SK-N-SH treated with all-trans-retinoic acid at 6 μM for 48 hours (cell line): ENCODE data around the gene HOXD11.

ENCODE experiments used
- ATAC-seq: fragments of 200-7000 bp; cut with Tn5 transposase; 3 replicates; pipeline ENCODE4 v1.9.1; 2020; ENCODE audit warnings: mild to moderate bottlenecking, moderate library complexity
- ARNTL ChIP-seq: fragments of 450-650 bp; formaldehyde crosslinking; IDR thresholded peaks from 2 replicates; pipeline ENCODE4 v1.5.0; 2020; ENCODE audit warnings: low read depth, mild to moderate bottlenecking, moderate library complexity, borderline replicate concordance
- BACH2 ChIP-seq: fragments of 250-450 bp; sonication (Bioruptor Pico); IDR thresholded peaks from 2 replicates; pipeline ENCODE4 v1.9.0; 2021; ENCODE audit warnings: mild to moderate bottlenecking, borderline replicate concordance
- CREB5 ChIP-seq: fragments of 250-450 bp; sonication (Bioruptor Pico); IDR thresholded peaks from 2 replicates; pipeline ENCODE4 v1.5.1; 2020; ENCODE audit warnings: low read depth, mild to moderate bottlenecking, moderate library complexity
- CSDC2 ChIP-seq: fragments of 250-450 bp; sonication (Bioruptor Pico); IDR thresholded peaks from 2 replicates; pipeline ENCODE4 v1.5.0; 2020; ENCODE audit warnings: mild to moderate bottlenecking, moderate library complexity
- CSRNP3 ChIP-seq: fragments of 250-450 bp; sonication (Bioruptor Pico); IDR thresholded peaks from 2 replicates; pipeline ENCODE4 v1.5.1; 2021; ENCODE audit warnings: mild to moderate bottlenecking, moderate library complexity
- ESRRG ChIP-seq: fragments of 250-450 bp; sonication (Bioruptor Pico); IDR thresholded peaks from 2 replicates; pipeline ENCODE4 v1.6.1; 2021; ENCODE audit warnings: mild to moderate bottlenecking
- GLIS3 ChIP-seq: fragments of 250-450 bp; sonication (Bioruptor Pico); IDR thresholded peaks from 2 replicates; pipeline ENCODE4 v1.5.0; 2020; ENCODE audit warnings: mild to moderate bottlenecking, moderate library complexity
- ISL1 ChIP-seq: fragments of 250-450 bp; sonication (Bioruptor Pico); IDR thresholded peaks from 2 replicates; pipeline ENCODE4 v2.1.2; 2022; ENCODE audit warnings: mild to moderate bottlenecking, moderate library complexity
- OSR1 ChIP-seq: fragments of 250-450 bp; sonication (Bioruptor Pico); IDR thresholded peaks from 2 replicates; pipeline ENCODE4 v1.8.0; 2022; ENCODE audit warnings: moderate library complexity, mild to moderate bottlenecking, inconsistent platforms
- POU6F1 ChIP-seq: fragments of 250-450 bp; sonication (Bioruptor Pico); IDR thresholded peaks from 2 replicates; pipeline ENCODE4 v1.8.0; 2021; ENCODE audit warnings: low read depth, mild to moderate bottlenecking, moderate library complexity, borderline replicate concordance
- PPARA ChIP-seq: fragments of 250-450 bp; sonication (Bioruptor Pico); IDR thresholded peaks from 2 replicates; pipeline ENCODE4 v1.5.0; 2020; ENCODE audit warnings: mild to moderate bottlenecking, borderline replicate concordance
- RARB ChIP-seq: fragments of 250-450 bp; sonication (Bioruptor Pico); IDR thresholded peaks from 2 replicates; pipeline ENCODE4 v1.8.0; 2021; ENCODE audit warnings: mild to moderate bottlenecking, moderate library complexity
- TCF4 ChIP-seq: fragments of 250-450 bp; sonication (Bioruptor Pico); IDR thresholded peaks from 2 replicates; pipeline ENCODE4 v1.8.0; 2021; ENCODE audit warnings: mild to moderate bottlenecking, moderate library complexity, borderline replicate concordance
- TOX ChIP-seq: fragments of 250-450 bp; sonication (Bioruptor Pico); IDR thresholded peaks from 2 replicates; pipeline ENCODE4 v1.8.0; 2021; ENCODE audit warnings: mild to moderate bottlenecking, moderate library complexity, borderline replicate concordance
- TSHZ2 ChIP-seq: fragments of 250-450 bp; sonication (Bioruptor Pico); IDR thresholded peaks from 2 replicates; pipeline ENCODE4 v1.5.0; 2020; ENCODE audit warnings: mild to moderate bottlenecking, moderate library complexity
- ZC3H10 ChIP-seq: fragments of 250-450 bp; sonication (Bioruptor Pico); IDR thresholded peaks from 2 replicates; pipeline ENCODE4 v1.5.1; 2021; ENCODE audit warnings: mild to moderate bottlenecking, moderate library complexity
- ZFP3 ChIP-seq: fragments of 250-450 bp; sonication (Bioruptor Pico); IDR thresholded peaks from 2 replicates; pipeline ENCODE4 v1.5.0; 2020; ENCODE audit warnings: mild to moderate bottlenecking, moderate library complexity
- ZFP30 ChIP-seq: fragments of 450-650 bp; formaldehyde crosslinking; IDR thresholded peaks from 2 replicates; pipeline ENCODE4 v1.5.0; 2022; ENCODE audit warnings: mild to moderate bottlenecking, moderate library complexity
- ZNF565 ChIP-seq: fragments of 450-650 bp; formaldehyde crosslinking; conservative IDR thresholded peaks from 2 replicates; pipeline ENCODE4 v1.5.0; 2020; ENCODE audit warnings: low read depth, mild to moderate bottlenecking, moderate library complexity
- ZNF70 ChIP-seq: fragments of 450-650 bp; formaldehyde crosslinking; IDR thresholded peaks from 2 replicates; pipeline ENCODE4 v1.5.0; 2020; ENCODE audit warnings: mild to moderate bottlenecking, moderate library complexity
- ZNF8 ChIP-seq: fragments of 450-650 bp; formaldehyde crosslinking; IDR thresholded peaks from 2 replicates; pipeline ENCODE4 v1.5.0; 2020; ENCODE audit warnings: mild to moderate bottlenecking, moderate library complexity

The HOXD11 gene

GRCh38 chr2:176101216-176101830 is 5.8 kb upstream of the HOXD11 start (continued):
- TF ChIP-seq ZFP3, result no peak
- TF ChIP-seq TOX (CRISPR knock-in tag), result no peak
- TF ChIP-seq CREB5 (CRISPR knock-in tag), result no peak
- TF ChIP-seq CSRNP3 (CRISPR knock-in tag), result no peak
- no peak for TF ChIP-seq POU6F1 (CRISPR knock-in tag)
- no peak for TF ChIP-seq BACH2 (CRISPR knock-in tag)

- TF ChIP-seq RARB (CRISPR knock-in tag), result no peak
- TF ChIP-seq ZFP3, result no peak
- TF ChIP-seq TCF4 (CRISPR knock-in tag), result no peak
- TF ChIP-seq ZNF565 (CRISPR knock-in tag), result no peak
- TF ChIP-seq GLIS3 (CRISPR knock-in tag), result no peak
- no peak for TF ChIP-seq OSR1 (CRISPR knock-in tag)
- no peak for TF ChIP-seq ARNTL
- no peak for TF ChIP-seq CREB5 (CRISPR knock-in tag)
- no peak for TF ChIP-seq ZNF70
- TF ChIP-seq ZNF8 (CRISPR knock-in tag), result no peak
- no peak for TF ChIP-seq ZFP30 (CRISPR knock-in tag)
- TF ChIP-seq POU6F1 (CRISPR knock-in tag), result no peak
- TF ChIP-seq PPARA (CRISPR knock-in tag), result no peak
- no peak for TF ChIP-seq CSDC2 (CRISPR knock-in tag)
- no peak for TF ChIP-seq BACH2 (CRISPR knock-in tag)
- TF ChIP-seq ZC3H10 (CRISPR knock-in tag), result no peak
- TF ChIP-seq TOX (CRISPR knock-in tag), result no peak
- no peak for TF ChIP-seq TSHZ2 (CRISPR knock-in tag)
- TF ChIP-seq ISL1 (CRISPR knock-in tag), result no peak
- TF ChIP-seq ESRRG (CRISPR knock-in tag), result no peak
- no peak for ATAC-seq
Measured at GRCh38 chr2:176101842-176102241, 5.2 kb upstream of the HOXD11 start.
